OCI-LY7 (cell line): Measurements from ENCODE around the gene GNG13. TPM values are rescaled to one million over a fixed set of nuclear protein-coding genes. Genes with fewer than 3 reads are reported as not detected.

ENCODE experiments used
- BruUV-seq: library from RNA; stranded (reverse); fragments of 400-500 nt; replicated peaks from 2 replicates; lab custom pipeline; 2021; lab: Mats Ljungman, UMichigan
- CTCF ChIA-PET: fragments of 300-600 bp; sonication (Branson Sonifier 250); formaldehyde crosslinking; loops from one replicate; lab custom pipeline; 2022; ENCODE audit warnings: antibody characterized with exemption; ENCODE audit not compliant: unreplicated experiment; lab: Charles Lee
- POLR2A ChIA-PET: fragments of 300-600 bp; sonication (Branson Sonifier 250); formaldehyde crosslinking; loops from one replicate; lab custom pipeline; 2022; ENCODE audit warnings: antibody characterized with exemption; lab: Charles Lee
- DNase-seq: peaks from one replicate; pipeline ENCODE4 v3.0.0-alpha.2; 2015; ENCODE audit warnings: low spot score
- H2AFZ ChIP-seq: fragments of 200-600 bp; sonication (generic), shearing (Covaris generic); 2 replicates; pipeline ENCODE4 v1.6.1; 2014; ENCODE audit warnings: mild to moderate bottlenecking, antibody characterized with exemption, low read length, moderate library complexity
- H3K27ac ChIP-seq: fragments of 200-600 bp; sonication (generic); 2 replicates; pipeline ENCODE4 v1.5.1; 2014; ENCODE audit warnings: mixed run types, low read depth, mild to moderate bottlenecking, moderate library complexity, low read length, inconsistent platforms; ENCODE audit not compliant: poor library complexity, severe bottlenecking
- H3K36me3 ChIP-seq: fragments of 200-600 bp; sonication (generic); 2 replicates; pipeline ENCODE4 v1.6.1; 2014; ENCODE audit warnings: mild to moderate bottlenecking, antibody characterized with exemption, low read length, moderate library complexity, mixed read lengths; ENCODE audit not compliant: insufficient read depth
- H3K4me1 ChIP-seq: fragments of 200-600 bp; sonication (generic); 2 replicates; pipeline ENCODE4 v1.5.1; 2014; ENCODE audit warnings: mild to moderate bottlenecking, low read length; ENCODE audit not compliant: insufficient read depth, poor library complexity, severe bottlenecking
- H3K4me2 ChIP-seq: fragments of 200-600 bp; sonication (generic); 2 replicates; pipeline ENCODE4 v1.6.1; 2014; ENCODE audit warnings: mild to moderate bottlenecking, low read length
- H3K4me3 ChIP-seq: fragments of 200-600 bp; sonication (generic); 2 replicates; pipeline ENCODE4 v1.5.1; 2014; ENCODE audit warnings: mild to moderate bottlenecking, low read depth, low read length; ENCODE audit not compliant: poor library complexity, severe bottlenecking
- H3K79me2 ChIP-seq: fragments of 200-600 bp; sonication (generic); 2 replicates; pipeline ENCODE4 v1.6.1; 2016; ENCODE audit warnings: low read depth, mild to moderate bottlenecking, low read length, moderate library complexity, mixed read lengths; ENCODE audit not compliant: insufficient read depth
- H3K9me2 ChIP-seq: fragments of 200-600 bp; sonication (generic); 2 replicates; pipeline ENCODE4 v1.6.1; 2016; ENCODE audit warnings: mild to moderate bottlenecking, low read length, mixed read lengths; ENCODE audit not compliant: insufficient read depth
- H3K9me3 ChIP-seq: fragments of 200-600 bp; sonication (generic); 2 replicates; pipeline ENCODE4 v1.6.1; 2014; ENCODE audit warnings: mild to moderate bottlenecking, mixed run types, low read length, mixed read lengths
- H4K20me1 ChIP-seq: fragments of 200-600 bp; sonication (generic); 2 replicates; pipeline ENCODE4 v1.6.1; 2014; ENCODE audit warnings: mild to moderate bottlenecking, antibody characterized with exemption, low read length, moderate library complexity, mixed read lengths; ENCODE audit not compliant: insufficient read depth
- EZH2phosphoT487 ChIP-seq: fragments of 200-600 bp; sonication (generic); IDR thresholded peaks from 2 replicates; pipeline ENCODE4 v1.6.1; 2018; ENCODE audit warnings: low read depth, borderline replicate concordance, mild to moderate bottlenecking, mixed run types, antibody characterized with exemption, low read length, moderate library complexity, mixed read lengths
- intact Hi-C: fragments of 100-400 bp; cut with micrococcal nuclease; formaldehyde crosslinking; loops from one replicate; pipeline ENCODE4 v1.10.0; 2022; ENCODE audit not compliant: unreplicated experiment
- total RNA-seq, 2 experiments: library from RNA; depleted of rRNA in 1 of 2; stranded (reverse); fragments of >200 nt in 1 of 2; shearing (Covaris generic) in 1 of 2; gene quantifications; 2 replicates each; pipeline ENCODE4 v1.2.3, GENCODE V29; 2014 to 2022
- TF ChIP-seq, protein P1 (sequence below): fragments of 200-600 bp; sonication (generic); conservative IDR thresholded peaks from 2 replicates; pipeline ENCODE4 v1.5.1; 2014; ENCODE audit warnings: mild to moderate bottlenecking, antibody characterized with exemption, low read length, moderate library complexity, mixed read lengths

The GNG13 gene
- total RNA-seq, 2 experiments from 2014 or later, result not detected

DNA sequence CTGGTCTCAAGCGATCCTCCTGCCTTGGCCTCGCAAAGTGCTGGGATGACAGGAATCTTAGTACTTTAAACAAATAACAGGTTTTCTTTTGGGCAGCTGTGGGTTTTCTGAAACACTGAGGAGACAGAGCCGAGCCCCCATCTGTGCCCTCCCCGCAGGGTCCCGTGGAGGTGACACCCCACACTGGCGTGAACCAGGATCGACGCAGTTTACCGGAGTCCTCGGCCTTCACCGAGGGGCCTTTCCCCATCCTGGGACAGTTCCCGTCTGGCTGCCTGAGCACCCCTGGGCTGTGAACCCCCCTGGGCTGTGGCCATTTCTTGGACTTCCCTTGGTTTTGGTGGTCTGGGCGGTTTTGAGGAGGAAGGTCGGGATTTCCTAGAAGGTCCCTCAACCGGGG is 15.3 kb upstream of the GNG13 start:
- no peak overlapping the region for H3K27ac ChIP-seq
- H3K9me2 ChIP-seq, result no peaks in the 10 kb centered on the region
- BruUV-seq, result no TSS peak
- CTCF ChIA-PET, result no interaction called here
- no peaks in the 10 kb centered on the region for H3K4me1 ChIP-seq
- H3K4me2 ChIP-seq, result no peak overlapping the region
- POLR2A ChIA-PET, result no interaction called here
- no peaks in the 10 kb centered on the region for H3K79me2 ChIP-seq
- no peak overlapping the region for H3K4me3 ChIP-seq
- TF ChIP-seq EZH2phosphoT487, result no peak
- TF ChIP-seq, protein P1, sequence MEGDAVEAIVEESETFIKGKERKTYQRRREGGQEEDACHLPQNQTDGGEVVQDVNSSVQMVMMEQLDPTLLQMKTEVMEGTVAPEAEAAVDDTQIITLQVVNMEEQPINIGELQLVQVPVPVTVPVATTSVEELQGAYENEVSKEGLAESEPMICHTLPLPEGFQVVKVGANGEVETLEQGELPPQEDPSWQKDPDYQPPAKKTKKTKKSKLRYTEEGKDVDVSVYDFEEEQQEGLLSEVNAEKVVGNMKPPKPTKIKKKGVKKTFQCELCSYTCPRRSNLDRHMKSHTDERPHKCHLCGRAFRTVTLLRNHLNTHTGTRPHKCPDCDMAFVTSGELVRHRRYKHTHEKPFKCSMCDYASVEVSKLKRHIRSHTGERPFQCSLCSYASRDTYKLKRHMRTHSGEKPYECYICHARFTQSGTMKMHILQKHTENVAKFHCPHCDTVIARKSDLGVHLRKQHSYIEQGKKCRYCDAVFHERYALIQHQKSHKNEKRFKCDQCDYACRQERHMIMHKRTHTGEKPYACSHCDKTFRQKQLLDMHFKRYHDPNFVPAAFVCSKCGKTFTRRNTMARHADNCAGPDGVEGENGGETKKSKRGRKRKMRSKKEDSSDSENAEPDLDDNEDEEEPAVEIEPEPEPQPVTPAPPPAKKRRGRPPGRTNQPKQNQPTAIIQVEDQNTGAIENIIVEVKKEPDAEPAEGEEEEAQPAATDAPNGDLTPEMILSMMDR, result no peak
- intact Hi-C loops, result no loop called here
- no peak for DNase-seq
- H3K9me3 ChIP-seq, result no peaks in the 10 kb centered on the region
- no peaks in the 10 kb centered on the region for H4K20me1 ChIP-seq
- no peaks in the 10 kb centered on the region for H3K36me3 ChIP-seq
- H2AFZ ChIP-seq, result no peak overlapping the region

DNA sequence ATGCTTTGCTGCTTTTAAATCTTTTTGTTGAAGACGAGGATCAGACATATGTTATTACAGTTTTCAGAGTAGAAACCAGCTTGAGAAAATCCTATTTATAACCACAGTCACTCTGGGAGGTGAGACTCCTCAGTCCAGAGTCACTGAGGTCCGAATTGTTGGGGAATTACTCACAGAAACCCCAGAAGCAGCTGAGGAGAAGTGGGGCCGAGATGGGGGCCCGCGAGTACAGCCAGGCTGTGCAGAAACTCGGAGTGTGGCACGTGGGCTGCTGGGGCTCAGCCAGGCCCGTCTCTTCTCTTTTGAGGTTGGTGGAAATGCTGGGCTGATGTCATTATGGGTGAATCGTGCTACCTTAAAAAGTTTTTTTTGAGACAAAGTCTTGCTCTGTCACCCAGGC is 14.4 kb upstream of the GNG13 start:
- DNase-seq, result no peak
- Histone ChIP-seq H3K36me3 (no peaks in the 10 kb centered on the region), H3K4me3 (no peak overlapping the region), H3K9me3 (no peaks in the 10 kb centered on the region), H3K4me2 (no peak overlapping the region), H4K20me1 (no peaks in the 10 kb centered on the region), H3K4me1 (no peaks in the 10 kb centered on the region), H2AFZ (no peak overlapping the region), H3K27ac (no peak overlapping the region), H3K79me2 (no peaks in the 10 kb centered on the region), H3K9me2 (no peaks in the 10 kb centered on the region)
- no TSS peak for BruUV-seq
- no peak for TF ChIP-seq EZH2phosphoT487
- TF ChIP-seq, protein P1, result no peak
- ChIA-PET POLR2A (no interaction called here), CTCF (no interaction called here)
- intact Hi-C loops, result no loop called here

DNA sequence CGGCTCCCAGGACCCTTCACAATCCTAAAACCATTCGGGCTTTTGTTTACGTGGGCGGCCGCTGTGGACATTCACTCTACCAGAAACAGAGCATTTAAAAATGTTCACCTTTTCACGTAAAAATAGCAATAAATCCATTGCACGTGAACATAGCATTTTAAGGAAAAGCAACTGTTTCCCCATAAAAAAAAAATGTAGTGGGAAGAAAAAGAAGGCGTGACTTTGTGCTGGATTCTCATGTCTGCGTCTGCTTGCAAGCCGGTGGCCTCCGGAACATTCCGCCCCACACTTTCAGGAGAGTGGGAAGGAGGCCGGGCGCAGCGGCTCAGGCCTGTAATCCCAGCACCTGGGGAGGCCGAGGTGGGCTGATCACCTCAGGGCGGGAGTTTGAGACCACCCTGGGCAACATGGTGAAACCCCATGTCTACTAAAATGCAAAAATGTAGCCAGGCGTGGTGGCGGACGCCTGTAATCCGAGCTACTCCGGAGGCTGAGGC is 13.4 kb upstream of the GNG13 start:
- Histone ChIP-seq H3K27ac (no peak overlapping the region), H3K9me3 (no peaks in the 10 kb centered on the region), H3K79me2 (no peaks in the 10 kb centered on the region), H3K4me3 (no peak overlapping the region), H3K9me2 (no peaks in the 10 kb centered on the region), H3K4me2 (no peak overlapping the region), H3K36me3 (no peaks in the 10 kb centered on the region), H2AFZ (no peak overlapping the region), H4K20me1 (no peaks in the 10 kb centered on the region), H3K4me1 (no peaks in the 10 kb centered on the region)
- TF ChIP-seq EZH2phosphoT487, result no peak
- TF ChIP-seq, protein P1, result no peak
- DNase-seq, result no peak
- POLR2A ChIA-PET, result no interaction called here
- CTCF ChIA-PET, result no interaction called here
- no TSS peak for BruUV-seq
- intact Hi-C loops, result loop anchor here (2.0 kb wide), 2 partner anchors 241 to 289 kb away; no protein-coding TSS in a partner anchor
